Gastroesophageal sphincter (tissue), 3 donors: ENCODE measurements around the gene RAB5B.

ENCODE experiments used
- EP300 ChIP-seq: sonication (generic); formaldehyde crosslinking; IDR thresholded peaks from one replicate; pipeline ENCODE4 v1.6.1; 2017; ENCODE audit warnings: antibody characterized with exemption, mild to moderate bottlenecking
- POLR2A ChIP-seq, 2 donors: fragments of 450-650 bp; IDR thresholded peaks; one replicate each; pipeline ENCODE4 v1.6.1; 2017; ENCODE audit warnings: antibody characterized with exemption in 2 of 2, mild to moderate bottlenecking in 2 of 2, moderate library complexity in 1 of 2
- POLR2AphosphoS5 ChIP-seq: sonication (generic); formaldehyde crosslinking; IDR thresholded peaks from one replicate; pipeline ENCODE4 v1.6.1; 2017; ENCODE audit warnings: antibody characterized with exemption
- TF ChIP-seq, protein P1 (sequence below), 4 experiments: fragments of 200-600 bp in 2 of 4; fragments of 450-650 bp in 2 of 4; sonication (generic) in 1 of 4; IDR thresholded peaks; one replicate each; pipeline ENCODE4 v1.5.1; 2017 to 2019; ENCODE audit warnings: antibody characterized with exemption in 4 of 4, mild to moderate bottlenecking in 2 of 4, moderate library complexity in 2 of 4

DNA sequence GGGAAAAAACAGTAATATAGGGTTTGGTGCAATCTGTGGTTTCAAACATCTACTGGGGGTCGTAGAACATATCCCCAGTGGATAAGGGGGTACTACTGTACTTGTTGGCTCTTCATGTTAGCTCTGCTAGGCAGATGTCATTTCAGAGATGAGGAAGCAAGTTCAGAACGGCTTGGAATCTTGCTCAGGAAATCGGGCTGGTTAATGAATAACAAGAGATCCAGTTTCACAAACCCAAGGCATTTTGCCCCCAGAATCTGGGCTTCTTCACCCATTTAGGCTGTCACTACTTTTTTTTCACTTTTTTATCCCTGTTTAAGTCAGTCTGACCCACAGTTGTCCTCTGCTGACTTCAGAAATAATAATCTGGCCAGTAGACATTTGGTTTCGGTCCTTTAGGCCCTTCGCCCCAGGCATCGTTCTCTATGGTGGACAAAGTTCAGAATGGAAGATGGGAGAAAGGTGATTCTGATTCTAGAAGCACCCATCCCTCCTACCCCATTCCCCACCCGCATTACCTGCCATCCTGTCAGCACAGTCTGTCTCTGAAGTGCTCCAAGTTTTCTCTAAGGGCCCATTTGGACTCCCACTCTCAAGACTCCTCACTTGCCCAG lies 27.7 kb downstream of the RAB5B start:
- TF ChIP-seq, protein P1, sequence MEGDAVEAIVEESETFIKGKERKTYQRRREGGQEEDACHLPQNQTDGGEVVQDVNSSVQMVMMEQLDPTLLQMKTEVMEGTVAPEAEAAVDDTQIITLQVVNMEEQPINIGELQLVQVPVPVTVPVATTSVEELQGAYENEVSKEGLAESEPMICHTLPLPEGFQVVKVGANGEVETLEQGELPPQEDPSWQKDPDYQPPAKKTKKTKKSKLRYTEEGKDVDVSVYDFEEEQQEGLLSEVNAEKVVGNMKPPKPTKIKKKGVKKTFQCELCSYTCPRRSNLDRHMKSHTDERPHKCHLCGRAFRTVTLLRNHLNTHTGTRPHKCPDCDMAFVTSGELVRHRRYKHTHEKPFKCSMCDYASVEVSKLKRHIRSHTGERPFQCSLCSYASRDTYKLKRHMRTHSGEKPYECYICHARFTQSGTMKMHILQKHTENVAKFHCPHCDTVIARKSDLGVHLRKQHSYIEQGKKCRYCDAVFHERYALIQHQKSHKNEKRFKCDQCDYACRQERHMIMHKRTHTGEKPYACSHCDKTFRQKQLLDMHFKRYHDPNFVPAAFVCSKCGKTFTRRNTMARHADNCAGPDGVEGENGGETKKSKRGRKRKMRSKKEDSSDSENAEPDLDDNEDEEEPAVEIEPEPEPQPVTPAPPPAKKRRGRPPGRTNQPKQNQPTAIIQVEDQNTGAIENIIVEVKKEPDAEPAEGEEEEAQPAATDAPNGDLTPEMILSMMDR (IDR thresholded peaks at IDR 0.05) = no peak
- TF ChIP-seq POLR2A (IDR thresholded peaks at IDR 0.05) (no peak), POLR2AphosphoS5 (no peak), EP300 (no peak)
